Skin of body (tissue), 2 donors: ENCODE measurements around the gene ATP8A1. TPM values are rescaled to one million over a fixed set of nuclear protein-coding genes. Genes with fewer than 3 reads are reported as not detected.
"Not testable (repeated sequence)": the region's sequence is repeated elsewhere in the genome, so short reads cannot be mapped to it uniquely, and the experiment has no call there.

Experiments
- DNase-seq: peaks from one replicate; lab custom pipeline; 2025; lab: John Stamatoyannopoulos, UW
- total RNA-seq: library from RNA; depleted of rRNA; stranded (reverse); fragments of >200 nt; gene quantifications from one replicate; pipeline ENCODE4 v1.2.3, GENCODE V29; 2014

Gene ATP8A1
- total RNA-seq, 1 donor from 2014 or later: 13.2 TPM

DNA sequence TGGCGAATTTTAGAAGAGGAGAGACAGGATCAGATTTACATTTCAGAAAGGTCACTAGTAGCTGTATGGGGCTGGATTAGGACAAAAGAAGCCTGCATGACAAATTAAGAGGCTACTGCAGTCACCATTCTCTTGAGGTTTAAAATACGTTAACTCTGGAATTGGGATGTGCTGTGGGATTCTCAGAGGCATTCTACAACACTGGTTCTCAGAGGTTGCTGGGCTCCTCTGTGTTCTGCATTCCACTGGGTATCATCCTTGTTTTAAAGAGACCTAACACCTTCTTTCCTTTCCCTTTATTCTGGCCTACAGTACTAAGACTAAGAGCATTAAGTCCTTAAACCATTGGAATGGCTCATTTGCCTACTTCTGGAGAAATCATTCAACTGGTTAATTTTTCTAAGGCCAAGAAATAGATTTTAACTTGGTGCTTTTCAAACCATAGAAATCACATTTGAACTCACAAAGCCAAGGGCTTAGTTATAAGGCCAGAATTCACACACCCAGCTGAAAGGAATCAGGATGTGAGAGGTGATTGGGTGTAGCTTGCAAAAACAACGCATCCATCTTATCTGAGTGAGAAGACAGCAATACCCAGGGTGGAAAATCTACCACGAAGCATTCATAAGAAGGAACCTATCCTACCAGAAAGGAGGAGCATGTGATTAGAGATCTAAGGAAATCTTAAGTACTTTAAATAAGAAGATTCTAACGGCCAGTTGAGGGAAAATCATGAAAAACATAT, 143.0 kb downstream of the ATP8A1 start:
- DNase-seq: no peak

- DNase-seq: no peak
Measured at GRCh38 chr4:42512226-42512625, 144.7 kb downstream of the ATP8A1 start.

GRCh38 chr4:42510225-42510624, 146.7 kb downstream of the ATP8A1 start:
- no peak for DNase-seq

GRCh38 chr4:42501624-42502401, 155.1 kb downstream of the ATP8A1 start:
- DNase-seq: no peak

- DNase-seq: no peak
Measured at GRCh38 chr4:42498040-42498439, 158.9 kb downstream of the ATP8A1 start.

GRCh38 chr4:42497142-42497910, 159.6 kb downstream of the ATP8A1 start:
- DNase-seq: no peak

DNA sequence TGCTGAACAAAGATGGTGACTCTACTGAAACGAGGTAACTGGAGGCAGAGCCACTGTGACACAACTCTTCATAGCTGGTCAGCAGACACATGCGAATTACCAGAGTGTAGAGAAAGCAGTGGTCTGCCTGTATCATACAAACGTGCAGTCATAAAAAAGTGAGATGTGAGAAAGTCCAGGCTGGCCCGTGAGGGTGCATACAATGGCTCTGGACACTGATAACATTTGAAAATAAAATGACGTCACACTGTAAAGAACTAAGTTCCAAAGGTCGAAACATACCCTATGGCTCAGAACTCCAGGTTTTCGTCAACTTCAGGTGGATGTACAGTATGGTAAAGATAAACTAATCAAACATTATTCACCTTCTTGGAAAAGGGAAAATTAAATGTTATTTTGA, 163.9 kb downstream of the ATP8A1 start:
- no peak for DNase-seq

GRCh38 chr4:42490015-42490414, 166.9 kb downstream of the ATP8A1 start:
- DNase-seq: no peak

- DNase-seq: no peak
Measured at GRCh38 chr4:42489095-42489494, 167.8 kb downstream of the ATP8A1 start.

GRCh38 chr4:42488554-42488953, 168.4 kb downstream of the ATP8A1 start:
- DNase-seq: no peak

- DNase-seq: no peak
Measured at GRCh38 chr4:42488114-42488513, 168.8 kb downstream of the ATP8A1 start.

- no peak for DNase-seq
Measured at GRCh38 chr4:42487230-42487629, 169.7 kb downstream of the ATP8A1 start.

GRCh38 chr4:42486156-42486555, 170.7 kb downstream of the ATP8A1 start:
- not testable (repeated sequence) for DNase-seq

- no peak for DNase-seq
Measured at GRCh38 chr4:42484630-42485029, 172.3 kb downstream of the ATP8A1 start.

DNA sequence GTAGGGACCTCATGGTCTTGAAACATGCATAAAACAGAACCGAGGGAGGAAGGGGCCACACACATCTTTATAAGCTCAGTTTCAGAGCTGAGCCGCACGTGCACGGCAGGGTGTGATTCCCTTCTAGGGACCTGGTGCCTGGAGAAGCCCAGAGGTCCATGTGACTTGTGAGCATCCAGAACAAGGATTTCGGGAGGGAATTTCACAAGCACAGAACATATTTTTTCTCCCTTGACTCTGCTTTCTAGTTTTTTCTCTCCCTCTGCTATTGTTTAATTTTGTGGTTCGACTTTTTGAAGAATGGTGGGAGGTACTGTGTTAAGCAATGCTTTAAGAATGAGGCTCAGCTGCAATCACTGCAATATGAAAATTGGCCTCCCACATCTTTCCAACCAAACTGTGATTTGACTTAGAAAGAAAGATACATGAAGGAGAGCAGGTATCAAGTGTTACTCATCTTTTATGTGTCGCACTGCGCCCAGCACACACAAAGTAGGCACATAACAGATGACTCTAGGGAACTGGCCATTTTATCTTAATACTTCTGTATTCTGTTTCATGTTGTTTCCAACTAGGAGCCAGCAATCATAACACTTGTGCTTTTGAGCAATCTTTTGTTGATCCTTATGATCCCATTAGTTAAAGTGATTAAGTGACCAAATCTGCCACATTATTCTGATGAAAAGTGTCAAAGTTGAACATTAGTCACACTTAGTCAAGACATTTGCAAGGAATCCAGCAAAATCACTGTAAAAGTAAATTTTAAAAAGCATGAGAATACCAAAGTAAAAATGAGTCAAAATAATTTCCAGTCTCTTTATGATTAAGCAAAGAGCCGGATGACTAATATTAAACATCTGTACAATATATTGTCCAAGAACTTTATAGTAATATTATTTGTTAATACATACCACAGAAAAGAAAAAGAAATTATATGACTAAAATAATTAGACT, 173.2 kb downstream of the ATP8A1 start:
- DNase-seq: peak; percentile 80

DNA sequence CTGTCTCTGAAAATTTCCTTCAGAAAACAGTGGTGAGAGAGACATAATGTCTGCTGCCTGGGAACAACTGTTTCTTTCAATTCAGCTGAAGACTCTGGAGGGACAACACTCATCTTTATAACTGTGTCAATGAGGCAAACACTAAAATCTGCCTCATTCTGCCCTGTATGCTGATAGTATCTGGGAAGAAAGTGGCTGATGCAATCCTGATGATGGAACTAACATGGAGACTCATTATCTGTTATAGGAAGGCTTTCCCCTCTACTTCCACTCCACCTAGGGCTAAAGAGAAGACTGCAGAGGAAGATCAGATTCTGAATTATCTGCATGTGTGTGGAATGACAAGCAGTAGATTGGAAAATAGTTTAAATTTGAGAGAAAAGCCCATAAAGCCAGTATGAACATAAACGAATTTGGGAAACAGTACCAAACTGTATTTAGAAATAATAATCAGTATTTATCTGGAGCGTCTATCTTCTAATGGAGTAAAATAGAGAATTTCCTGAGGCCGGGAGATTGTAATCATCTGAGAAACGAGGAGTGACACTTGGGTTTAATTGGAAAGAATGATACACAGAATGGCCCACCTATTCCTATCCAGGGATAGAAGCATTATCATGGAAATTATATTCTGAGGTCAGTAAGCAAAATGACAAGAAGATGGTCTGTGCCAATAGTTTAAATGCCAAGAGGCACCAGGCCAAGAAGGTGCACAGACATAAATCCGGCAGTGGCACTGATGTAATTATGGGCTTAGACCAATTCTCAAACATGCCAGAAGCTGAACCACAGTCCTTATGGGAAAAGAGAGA, 174.2 kb downstream of the ATP8A1 start:
- no peak for DNase-seq

GRCh38 chr4:42480717-42481116, 176.2 kb downstream of the ATP8A1 start:
- DNase-seq: peak; percentile 86

DNA sequence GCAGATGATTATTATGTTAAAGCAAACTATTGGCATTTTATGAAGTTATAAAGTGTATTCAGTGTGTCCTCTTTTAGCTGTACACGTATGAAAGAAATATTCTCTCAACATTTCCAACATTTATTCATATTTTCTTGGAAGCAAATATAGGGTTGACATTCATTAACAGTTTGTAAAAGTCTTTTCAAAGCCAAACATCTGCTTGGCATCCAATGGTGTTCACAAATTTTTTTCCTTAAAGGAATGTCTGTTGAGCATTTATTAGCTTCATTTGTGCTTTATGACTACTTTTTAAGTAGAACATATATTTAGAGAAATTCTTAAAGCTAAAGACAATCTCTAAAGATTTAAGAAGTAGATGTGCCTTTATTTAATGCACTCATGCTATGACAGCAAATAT, 176.6 kb downstream of the ATP8A1 start:
- peak; percentile 86 for DNase-seq

DNA sequence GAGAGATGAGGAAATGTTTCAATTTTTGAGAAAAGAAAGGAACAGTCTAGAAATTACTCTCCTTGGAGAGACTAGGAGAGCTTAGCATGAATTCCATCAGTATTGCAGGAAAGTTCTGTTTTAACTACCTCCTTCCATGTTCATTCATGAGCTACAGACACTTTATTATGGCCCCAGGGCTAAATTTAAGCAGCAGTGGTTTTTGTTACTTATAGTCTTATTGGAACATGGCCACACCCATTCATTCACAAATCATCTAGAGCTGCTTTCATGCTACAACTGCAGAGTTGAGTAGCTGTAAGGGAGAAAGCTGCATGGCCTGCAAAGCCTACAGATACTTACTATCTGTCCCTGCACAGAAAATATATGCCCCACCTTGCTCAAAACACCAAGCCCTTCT, 178.0 kb downstream of the ATP8A1 start:
- DNase-seq: no peak

GRCh38 chr4:42478509-42478908, 178.4 kb downstream of the ATP8A1 start:
- no peak for DNase-seq
